ENCODE data around the gene SOWAHA.

GRCh38 chr5:132788508-132788907, 24.6 kb upstream of the SOWAHA start:
- TF ChIP-seq CTCF (IDR thresholded peaks at IDR 0.05) (no peak), POLR2A (IDR thresholded peaks at IDR 0.05) (no peak), EP300 (IDR thresholded peaks at IDR 0.05) (no peak)
